Activated naive CD4-positive, alpha-beta T cell treated with anti-CD3 and anti-CD28 coated beads, Interleukin-2, amount 50 U/mL, for 24 hours (primary cell): ENCODE data around the gene CYP46A1.

Experiments
- H3K27ac Mint-ChIP-seq: one replicate; pipeline ENCODE4 v1.8.0; 2021; ENCODE audit warnings: mild to moderate bottlenecking, mixed read lengths
- H3K27me3 Mint-ChIP-seq: one replicate; pipeline ENCODE4 v1.8.0; 2021; ENCODE audit warnings: mixed read lengths
- H3K36me3 Mint-ChIP-seq: one replicate; pipeline ENCODE4 v1.8.0; 2021; ENCODE audit warnings: mixed read lengths
- H3K4me1 Mint-ChIP-seq: one replicate; pipeline ENCODE4 v1.8.0; 2021; ENCODE audit warnings: mixed read lengths
- H3K4me3 Mint-ChIP-seq: one replicate; pipeline ENCODE4 v1.8.0; 2021; ENCODE audit warnings: mild to moderate bottlenecking, mixed read lengths
- H3K9me3 Mint-ChIP-seq: one replicate; pipeline ENCODE4 v1.8.0; 2021; ENCODE audit warnings: mixed read lengths

The CYP46A1 gene

GRCh38 chr14:99744199-99744872 is 60.2 kb downstream of the CYP46A1 start:
- Mint-ChIP-seq H3K36me3 (no peaks in the 10 kb centered on the region), H3K9me3 (no peaks in the 10 kb centered on the region), H3K4me3 (no peak overlapping the region), H3K27me3 (peaks cover 6% of the 10 kb centered on the region), H3K4me1 (peaks cover 13% of the 10 kb centered on the region), H3K27ac (no peak overlapping the region)

DNA sequence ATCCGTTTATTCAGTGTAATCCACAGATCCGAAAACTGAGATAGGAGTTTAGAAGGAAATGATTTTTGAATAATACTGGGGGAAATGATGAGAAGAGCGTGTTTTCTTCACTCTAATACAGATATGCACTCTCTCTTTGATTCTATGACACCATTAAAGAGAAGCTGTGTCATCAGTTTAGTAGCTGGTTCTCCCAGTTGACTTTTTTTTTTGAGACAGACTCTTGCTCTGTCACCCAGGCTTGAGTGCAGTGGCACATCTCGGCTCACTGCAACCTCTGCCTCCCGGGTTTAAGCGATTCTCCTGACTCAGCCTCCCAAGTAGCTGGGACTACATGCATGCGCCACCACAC is 60.8 kb downstream of the CYP46A1 start:
- Mint-ChIP-seq H3K27me3 (peaks cover 6% of the 10 kb centered on the region), H3K36me3 (no peaks in the 10 kb centered on the region), H3K9me3 (no peaks in the 10 kb centered on the region), H3K27ac (no peak overlapping the region), H3K4me1 (peaks cover 13% of the 10 kb centered on the region), H3K4me3 (no peak overlapping the region)

- Mint-ChIP-seq H3K27ac (no peak overlapping the region), H3K27me3 (peaks cover 6% of the 10 kb centered on the region), H3K36me3 (no peaks in the 10 kb centered on the region), H3K9me3 (no peaks in the 10 kb centered on the region), H3K4me3 (no peak overlapping the region), H3K4me1 (peaks cover 13% of the 10 kb centered on the region)
These were observed 61.3 kb downstream of the CYP46A1 start for GRCh38 chr14:99745307-99745951.

GRCh38 chr14:99747167-99747566 is 63.1 kb downstream of the CYP46A1 start:
- peaks cover 23% of the 10 kb centered on the region for H3K4me1 Mint-ChIP-seq
- H3K27ac Mint-ChIP-seq, result no peak overlapping the region
- peaks cover 12% of the 10 kb centered on the region for H3K27me3 Mint-ChIP-seq
- no peak overlapping the region for H3K4me3 Mint-ChIP-seq
- H3K9me3 Mint-ChIP-seq, result no peaks in the 10 kb centered on the region
- H3K36me3 Mint-ChIP-seq, result no peaks in the 10 kb centered on the region

- H3K9me3 Mint-ChIP-seq, result no peaks in the 10 kb centered on the region
- H3K27ac Mint-ChIP-seq, result no peak overlapping the region
- peaks cover 12% of the 10 kb centered on the region for H3K27me3 Mint-ChIP-seq
- H3K4me3 Mint-ChIP-seq, result no peak overlapping the region
- no peaks in the 10 kb centered on the region for H3K36me3 Mint-ChIP-seq
- peaks cover 26% of the 10 kb centered on the region for H3K4me1 Mint-ChIP-seq
These were observed 63.7 kb downstream of the CYP46A1 start for GRCh38 chr14:99747582-99748330.

- H3K4me1 Mint-ChIP-seq, result peaks cover 31% of the 10 kb centered on the region
- H3K4me3 Mint-ChIP-seq, result no peak overlapping the region
- no peaks in the 10 kb centered on the region for H3K9me3 Mint-ChIP-seq
- no peak overlapping the region for H3K27ac Mint-ChIP-seq
- no peaks in the 10 kb centered on the region for H3K36me3 Mint-ChIP-seq
- H3K27me3 Mint-ChIP-seq, result peaks cover 15% of the 10 kb centered on the region
These were observed 64.4 kb downstream of the CYP46A1 start for GRCh38 chr14:99748529-99748928.

DNA sequence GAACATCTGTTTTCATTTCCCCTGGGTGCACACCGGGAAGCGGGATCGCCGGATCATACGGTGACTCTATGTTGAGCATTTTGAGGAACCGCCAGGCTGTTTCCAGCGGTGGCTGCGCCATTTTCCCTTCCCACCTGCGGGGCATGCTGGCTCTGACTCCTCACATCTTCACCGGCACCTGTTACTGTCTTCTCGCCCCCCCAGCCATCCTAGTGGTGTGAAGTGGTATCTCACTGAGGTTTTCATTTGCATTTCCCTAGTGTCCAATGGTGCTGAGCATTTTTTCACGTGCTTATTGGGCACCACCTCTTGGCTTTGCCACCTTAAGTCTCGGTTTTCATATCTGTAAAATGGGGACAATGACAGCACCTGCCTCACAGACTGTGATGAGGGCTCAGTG is 65.0 kb downstream of the CYP46A1 start:
- Mint-ChIP-seq H3K36me3 (no peaks in the 10 kb centered on the region), H3K27me3 (peaks cover 17% of the 10 kb centered on the region), H3K27ac (no peak overlapping the region), H3K4me3 (no peak overlapping the region), H3K9me3 (no peaks in the 10 kb centered on the region), H3K4me1 (peaks cover 34% of the 10 kb centered on the region)

- Mint-ChIP-seq H3K36me3 (no peaks in the 10 kb centered on the region), H3K27me3 (peaks cover 20% of the 10 kb centered on the region), H3K4me3 (no peak overlapping the region), H3K9me3 (no peaks in the 10 kb centered on the region), H3K4me1 (peaks cover 34% of the 10 kb centered on the region), H3K27ac (no peak overlapping the region)
These were observed 65.9 kb downstream of the CYP46A1 start for GRCh38 chr14:99749763-99750715.

DNA sequence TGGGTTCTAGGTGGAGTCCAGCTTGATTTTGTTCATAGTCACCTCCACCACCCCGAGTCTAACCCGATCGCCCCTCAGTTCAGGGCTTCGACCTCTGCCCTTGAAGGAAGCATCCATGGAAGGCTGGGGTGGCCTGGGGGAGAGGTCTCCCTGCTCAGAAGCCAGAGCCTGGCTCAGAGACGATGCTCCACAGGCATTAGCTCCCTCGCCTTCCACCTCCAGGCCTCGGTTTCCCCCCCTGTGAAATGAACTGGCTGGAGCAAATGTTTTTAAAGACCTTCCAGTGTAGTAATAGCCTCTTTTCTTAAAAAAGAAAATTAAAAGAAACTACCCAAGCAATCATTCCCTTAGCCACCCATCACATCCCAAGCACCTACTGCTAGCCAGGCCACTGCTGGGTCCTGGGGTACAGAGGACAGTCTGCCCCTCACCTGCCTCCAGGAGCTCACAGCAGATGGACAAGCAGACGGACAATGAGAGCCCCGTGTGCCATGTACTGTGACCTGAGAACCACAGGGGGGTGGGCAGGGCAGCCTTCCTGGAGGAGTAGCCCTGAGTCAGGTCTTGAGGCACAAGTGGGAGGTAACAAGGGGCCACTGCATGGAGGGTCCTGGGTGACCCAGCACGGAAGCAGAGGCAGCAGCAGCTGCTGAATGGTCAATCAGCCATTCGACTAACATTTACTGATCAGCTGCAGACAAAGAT is 66.8 kb downstream of the CYP46A1 start:
- peaks cover 31% of the 10 kb centered on the region for H3K4me1 Mint-ChIP-seq
- peaks cover 20% of the 10 kb centered on the region for H3K27me3 Mint-ChIP-seq
- no peaks in the 10 kb centered on the region for H3K9me3 Mint-ChIP-seq
- peak overlapping the region; percentile 2 for H3K4me3 Mint-ChIP-seq
- no peak overlapping the region for H3K27ac Mint-ChIP-seq
- no peaks in the 10 kb centered on the region for H3K36me3 Mint-ChIP-seq

GRCh38 chr14:99751539-99752485 is 67.7 kb downstream of the CYP46A1 start:
- Mint-ChIP-seq H3K27me3 (peaks cover 22% of the 10 kb centered on the region), H3K9me3 (no peaks in the 10 kb centered on the region), H3K27ac (no peak overlapping the region), H3K4me3 (no peak overlapping the region), H3K36me3 (no peaks in the 10 kb centered on the region), H3K4me1 (peaks cover 25% of the 10 kb centered on the region)

- no peak overlapping the region for H3K4me3 Mint-ChIP-seq
- H3K27ac Mint-ChIP-seq, result no peak overlapping the region
- H3K4me1 Mint-ChIP-seq, result peaks cover 20% of the 10 kb centered on the region
- no peaks in the 10 kb centered on the region for H3K36me3 Mint-ChIP-seq
- H3K27me3 Mint-ChIP-seq, result peaks cover 22% of the 10 kb centered on the region
- H3K9me3 Mint-ChIP-seq, result no peaks in the 10 kb centered on the region
These were observed 68.5 kb downstream of the CYP46A1 start for GRCh38 chr14:99752486-99753121.

- Mint-ChIP-seq H3K4me3 (no peak overlapping the region), H3K4me1 (peaks cover 20% of the 10 kb centered on the region)
These were observed 69.4 kb downstream of the CYP46A1 start for GRCh38 chr14:99753225-99754140.

More at GRCh38 chr14:99753225-99754140, 69.4 kb downstream of the CYP46A1 start:
- no peak overlapping the region for H3K27ac Mint-ChIP-seq
- H3K27me3 Mint-ChIP-seq, result peaks cover 22% of the 10 kb centered on the region
- no peaks in the 10 kb centered on the region for H3K36me3 Mint-ChIP-seq
- H3K9me3 Mint-ChIP-seq, result no peaks in the 10 kb centered on the region
